Activated naive CD8-positive, alpha-beta T cell treated with anti-CD3 and anti-CD28 coated beads for 36 hours (primary cell): Measurements from ENCODE around the gene RAB6A. TPM values are rescaled to one million over a fixed set of nuclear protein-coding genes. Genes with fewer than 3 reads are reported as not detected.

Experiments used
- DNase-seq: peaks from one replicate; pipeline ENCODE4 v3.0.0; 2021
- H3K27ac Mint-ChIP-seq: one replicate; pipeline ENCODE4 v1.8.0; 2022; ENCODE audit warnings: mild to moderate bottlenecking, moderate library complexity, mixed read lengths
- H3K27me3 Mint-ChIP-seq: one replicate; pipeline ENCODE4 v1.8.0; 2022; ENCODE audit warnings: mild to moderate bottlenecking, mixed read lengths
- H3K36me3 Mint-ChIP-seq: one replicate; pipeline ENCODE4 v1.8.0; 2021; ENCODE audit warnings: mild to moderate bottlenecking, mixed read lengths
- H3K4me1 Mint-ChIP-seq: one replicate; pipeline ENCODE4 v1.8.0; 2021; ENCODE audit warnings: mixed read lengths
- H3K4me3 Mint-ChIP-seq: one replicate; pipeline ENCODE4 v1.8.0; 2022; ENCODE audit warnings: mild to moderate bottlenecking, moderate library complexity, mixed read lengths
- H3K9me3 Mint-ChIP-seq: one replicate; pipeline ENCODE4 v1.8.0; 2022; ENCODE audit warnings: mixed read lengths
- total RNA-seq, 2 experiments: library from RNA; stranded (reverse); gene quantifications; one replicate each; pipeline ENCODE4 v1.2.3, GENCODE V29; 2021

RAB6A gene
- total RNA-seq, 2 experiments from 2014 or later: 54.7 to 57.3 TPM

GRCh38 chr11:73660497-73661034 is 100.3 kb downstream of the RAB6A start:
- DNase-seq: no peak
- no peak overlapping the region for H3K27ac Mint-ChIP-seq

GRCh38 chr11:73659961-73660360 is 100.9 kb downstream of the RAB6A start:
- H3K4me3 Mint-ChIP-seq: no peak overlapping the region
- no peaks in the 10 kb centered on the region for H3K36me3 Mint-ChIP-seq
- no peaks in the 10 kb centered on the region for H3K9me3 Mint-ChIP-seq

More at GRCh38 chr11:73660497-73661034, 100.3 kb downstream of the RAB6A start:
- no peaks in the 10 kb centered on the region for H3K27me3 Mint-ChIP-seq
- H3K4me3 Mint-ChIP-seq: no peak overlapping the region
- H3K9me3 Mint-ChIP-seq: no peaks in the 10 kb centered on the region
- H3K36me3 Mint-ChIP-seq: no peaks in the 10 kb centered on the region
- peaks cover 9% of the 10 kb centered on the region for H3K4me1 Mint-ChIP-seq

GRCh38 chr11:73656985-73657384 is 103.9 kb downstream of the RAB6A start:
- H3K27ac Mint-ChIP-seq: no peak overlapping the region
- no peaks in the 10 kb centered on the region for H3K9me3 Mint-ChIP-seq
- no peak overlapping the region for H3K4me3 Mint-ChIP-seq
- H3K27me3 Mint-ChIP-seq: no peaks in the 10 kb centered on the region
- peaks cover 9% of the 10 kb centered on the region for H3K4me1 Mint-ChIP-seq
- H3K36me3 Mint-ChIP-seq: no peaks in the 10 kb centered on the region
- DNase-seq: no peak

More at GRCh38 chr11:73659961-73660360, 100.9 kb downstream of the RAB6A start:
- no peaks in the 10 kb centered on the region for H3K27me3 Mint-ChIP-seq
- peaks cover 9% of the 10 kb centered on the region for H3K4me1 Mint-ChIP-seq
- DNase-seq: no peak
- no peak overlapping the region for H3K27ac Mint-ChIP-seq

GRCh38 chr11:73655686-73656085 is 105.2 kb downstream of the RAB6A start:
- peaks cover 3% of the 10 kb centered on the region for H3K4me1 Mint-ChIP-seq
- H3K9me3 Mint-ChIP-seq: no peaks in the 10 kb centered on the region
- no peak for DNase-seq
- H3K36me3 Mint-ChIP-seq: no peaks in the 10 kb centered on the region
- H3K27me3 Mint-ChIP-seq: no peaks in the 10 kb centered on the region
- H3K4me3 Mint-ChIP-seq: no peak overlapping the region
- peak overlapping the region; percentile 26 for H3K27ac Mint-ChIP-seq

GRCh38 chr11:73654482-73655021 is 106.3 kb downstream of the RAB6A start:
- Mint-ChIP-seq H3K36me3 (no peaks in the 10 kb centered on the region), H3K9me3 (no peaks in the 10 kb centered on the region), H3K27ac (no peak overlapping the region), H3K4me1 (peaks cover 3% of the 10 kb centered on the region), H3K27me3 (no peaks in the 10 kb centered on the region), H3K4me3 (no peak overlapping the region)
- DNase-seq: no peak

GRCh38 chr11:73653996-73654395 is 106.9 kb downstream of the RAB6A start:
- Mint-ChIP-seq H3K4me3 (no peak overlapping the region), H3K27me3 (no peaks in the 10 kb centered on the region), H3K27ac (peak overlapping the region; percentile 13), H3K9me3 (no peaks in the 10 kb centered on the region), H3K4me1 (peaks cover 3% of the 10 kb centered on the region), H3K36me3 (no peaks in the 10 kb centered on the region)
- no peak for DNase-seq

GRCh38 chr11:73652856-73653559 is 107.9 kb downstream of the RAB6A start:
- DNase-seq: no peak
- Mint-ChIP-seq H3K36me3 (no peaks in the 10 kb centered on the region), H3K27ac (no peak overlapping the region)

GRCh38 chr11:73652046-73652730 is 108.7 kb downstream of the RAB6A start:
- DNase-seq: no peak
- Mint-ChIP-seq H3K4me1 (peaks cover 10% of the 10 kb centered on the region), H3K27me3 (no peaks in the 10 kb centered on the region), H3K9me3 (no peaks in the 10 kb centered on the region), H3K27ac (no peak overlapping the region), H3K4me3 (no peak overlapping the region), H3K36me3 (no peaks in the 10 kb centered on the region)

More at GRCh38 chr11:73652856-73653559, 107.9 kb downstream of the RAB6A start:
- Mint-ChIP-seq H3K27me3 (no peaks in the 10 kb centered on the region), H3K4me3 (no peak overlapping the region), H3K9me3 (no peaks in the 10 kb centered on the region), H3K4me1 (peaks cover 6% of the 10 kb centered on the region)

- H3K27ac Mint-ChIP-seq: no peak overlapping the region
- no peaks in the 10 kb centered on the region for H3K9me3 Mint-ChIP-seq
- H3K4me1 Mint-ChIP-seq: peaks cover 12% of the 10 kb centered on the region
- H3K27me3 Mint-ChIP-seq: no peaks in the 10 kb centered on the region
- no peak for DNase-seq
- no peak overlapping the region for H3K4me3 Mint-ChIP-seq
- H3K36me3 Mint-ChIP-seq: no peaks in the 10 kb centered on the region
Measured at GRCh38 chr11:73651661-73652045, 109.2 kb downstream of the RAB6A start.

GRCh38 chr11:73651252-73651651 is 109.6 kb downstream of the RAB6A start:
- no peak overlapping the region for H3K4me3 Mint-ChIP-seq
- no peaks in the 10 kb centered on the region for H3K27me3 Mint-ChIP-seq
- H3K36me3 Mint-ChIP-seq: no peaks in the 10 kb centered on the region
- peaks cover 12% of the 10 kb centered on the region for H3K4me1 Mint-ChIP-seq
- DNase-seq: no peak
- no peaks in the 10 kb centered on the region for H3K9me3 Mint-ChIP-seq
- H3K27ac Mint-ChIP-seq: no peak overlapping the region

GRCh38 chr11:73650400-73650799 is 110.5 kb downstream of the RAB6A start:
- Mint-ChIP-seq H3K9me3 (no peaks in the 10 kb centered on the region), H3K27me3 (no peaks in the 10 kb centered on the region), H3K27ac (no peak overlapping the region), H3K4me3 (no peak overlapping the region), H3K36me3 (no peaks in the 10 kb centered on the region), H3K4me1 (peaks cover 9% of the 10 kb centered on the region)
- DNase-seq: no peak

GRCh38 chr11:73649206-73649605 is 111.7 kb downstream of the RAB6A start:
- no peaks in the 10 kb centered on the region for H3K9me3 Mint-ChIP-seq
- peaks cover 9% of the 10 kb centered on the region for H3K4me1 Mint-ChIP-seq
- no peaks in the 10 kb centered on the region for H3K27me3 Mint-ChIP-seq
- H3K36me3 Mint-ChIP-seq: no peaks in the 10 kb centered on the region
- H3K27ac Mint-ChIP-seq: no peak overlapping the region
- no peak for DNase-seq
- H3K4me3 Mint-ChIP-seq: no peak overlapping the region

GRCh38 chr11:73648571-73649046 is 112.3 kb downstream of the RAB6A start:
- Mint-ChIP-seq H3K27ac (no peak overlapping the region), H3K27me3 (no peaks in the 10 kb centered on the region), H3K4me3 (no peak overlapping the region), H3K9me3 (no peaks in the 10 kb centered on the region), H3K36me3 (no peaks in the 10 kb centered on the region), H3K4me1 (peaks cover 9% of the 10 kb centered on the region)
- no peak for DNase-seq

GRCh38 chr11:73648121-73648520 is 112.8 kb downstream of the RAB6A start:
- no peak overlapping the region for H3K27ac Mint-ChIP-seq
- DNase-seq: no peak
- no peaks in the 10 kb centered on the region for H3K27me3 Mint-ChIP-seq
- peak overlapping the region; percentile 78 for H3K4me3 Mint-ChIP-seq
- no peaks in the 10 kb centered on the region for H3K36me3 Mint-ChIP-seq
- no peaks in the 10 kb centered on the region for H3K9me3 Mint-ChIP-seq
- H3K4me1 Mint-ChIP-seq: peaks cover 9% of the 10 kb centered on the region

- DNase-seq: peak; percentile 94
- Mint-ChIP-seq H3K9me3 (no peaks in the 10 kb centered on the region), H3K27me3 (no peaks in the 10 kb centered on the region), H3K4me1 (peaks cover 9% of the 10 kb centered on the region), H3K4me3 (peak overlapping the region; percentile 78), H3K27ac (peak overlapping the region; percentile 38), H3K36me3 (no peaks in the 10 kb centered on the region)
Measured at GRCh38 chr11:73647459-73648100, 113.3 kb downstream of the RAB6A start.
